Spleen (tissue), 7 donors: Measurements from ENCODE around the gene PRCD.

Source experiments
- CTCF ChIP-seq, 11 experiments: fragments of 200-600 bp in 7 of 11; fragments of 450-650 bp in 4 of 11; sonication (generic) in 4 of 11; IDR thresholded peaks in 8 of 11; conservative IDR thresholded peaks in 3 of 11; 1 replicate in 7 of 11; 2 replicates in 4 of 11; pipeline versions ENCODE4 v1.4.0 to v1.8.0; 2016 to 2021; ENCODE audit warnings: antibody characterized with exemption in 11 of 11, inconsistent platforms in 4 of 11, mild to moderate bottlenecking in 1 of 11
- POLR2A ChIP-seq, 3 donors: fragments of 450-650 bp; IDR thresholded peaks; one replicate each; pipeline ENCODE4 v1.5.1; 2017; ENCODE audit warnings: antibody characterized with exemption in 3 of 3, mild to moderate bottlenecking in 1 of 3
- POLR2AphosphoS5 ChIP-seq, 3 donors: sonication (generic); formaldehyde crosslinking; IDR thresholded peaks; one replicate each; pipeline ENCODE4 v1.5.1; 2017; ENCODE audit warnings: antibody characterized with exemption in 3 of 3
- donor health status: DM: no; HTN: no; CAD: no; lungs with moderate emphysema.
- donor health status: DM: no; HTN: no; CAD: no.
- donor health status: DM: no; HTN: no; CAD: no.

DNA sequence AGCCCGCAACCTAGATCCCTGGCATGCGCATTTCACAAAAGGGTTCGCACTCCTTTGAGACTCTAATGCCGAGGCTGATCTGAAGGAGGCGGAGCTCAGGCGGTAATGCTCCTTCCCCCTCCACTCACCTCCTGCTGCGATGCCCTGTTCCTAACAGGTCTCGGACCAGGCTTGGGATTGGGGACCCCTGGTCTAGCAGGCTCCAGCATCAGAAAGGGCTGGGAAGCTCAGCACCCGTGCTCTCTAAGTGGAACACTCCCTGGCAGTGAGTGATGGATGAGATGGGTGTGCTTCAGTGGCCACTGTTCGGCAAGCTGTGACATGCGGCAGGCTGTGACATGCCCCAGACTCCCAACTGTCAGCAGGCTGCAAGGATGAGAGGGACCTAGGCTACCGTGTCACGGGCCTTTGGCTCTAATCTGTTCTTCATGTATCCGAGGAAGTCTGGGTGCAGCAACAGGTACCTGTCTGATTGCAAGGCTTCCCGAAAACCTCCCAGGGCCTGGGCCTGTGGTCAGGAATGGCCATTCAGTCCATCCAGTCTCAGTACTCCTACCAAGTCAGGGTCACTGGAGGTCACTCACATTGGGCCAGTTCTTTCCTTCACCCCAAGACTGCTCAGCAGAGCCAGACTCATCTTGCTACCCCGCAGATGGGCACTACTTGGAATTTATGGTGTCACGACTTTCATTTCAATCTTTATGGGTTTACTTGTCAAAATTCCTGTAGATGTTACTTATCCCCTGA lies 47.1 kb downstream of the PRCD start:
- TF ChIP-seq CTCF (IDR thresholded peaks at IDR 0.05 in 8 of 11, conservative IDR thresholded peaks at IDR 0.05 in 3 of 11) = no peak
- TF ChIP-seq POLR2A (IDR thresholded peaks at IDR 0.05) = no peak
- no peak for TF ChIP-seq POLR2AphosphoS5 (IDR thresholded peaks at IDR 0.05)
